ENCODE results near the gene POTEF.
"Not testable (repeated sequence)": the region's sequence is repeated elsewhere in the genome, so short reads cannot be mapped to it uniquely, and the experiment has no call there.

GRCh38 chr2:130145006-130145414, 16.0 kb upstream of the POTEF start, which contains the start of gene CCDC74B:
- not testable (repeated sequence) for TF ChIP-seq POLR2A, CTCF (IDR thresholded peaks at IDR 0.05)

All from lower leg skin (tissue), 3 donors.